Coronary artery (tissue), 2 donors: Measurements from ENCODE around the gene CBX2.
"Not testable (repeated sequence)": the region's sequence is repeated elsewhere in the genome, so short reads cannot be mapped to it uniquely, and the experiment has no call there.

ENCODE experiments used
- DNase-seq: peaks from one replicate; pipeline ENCODE4 v3.0.0-alpha.2; 2017; ENCODE audit warnings: low spot score
- H3K27ac ChIP-seq, 2 donors: fragments of 200-600 bp; sonication (generic); one replicate each; pipeline ENCODE4 v1.5.1; 2016 to 2019
- H3K4me3 ChIP-seq: fragments of 200-600 bp; sonication (generic); 2 replicates; pipeline ENCODE4 v1.5.1; 2016; ENCODE audit warnings: mild to moderate bottlenecking, moderate library complexity
- CTCF ChIP-seq: fragments of 200-600 bp; sonication (generic); IDR thresholded peaks from one replicate; pipeline ENCODE4 v1.5.1; 2019; ENCODE audit warnings: antibody characterized with exemption

The CBX2 gene

DNA sequence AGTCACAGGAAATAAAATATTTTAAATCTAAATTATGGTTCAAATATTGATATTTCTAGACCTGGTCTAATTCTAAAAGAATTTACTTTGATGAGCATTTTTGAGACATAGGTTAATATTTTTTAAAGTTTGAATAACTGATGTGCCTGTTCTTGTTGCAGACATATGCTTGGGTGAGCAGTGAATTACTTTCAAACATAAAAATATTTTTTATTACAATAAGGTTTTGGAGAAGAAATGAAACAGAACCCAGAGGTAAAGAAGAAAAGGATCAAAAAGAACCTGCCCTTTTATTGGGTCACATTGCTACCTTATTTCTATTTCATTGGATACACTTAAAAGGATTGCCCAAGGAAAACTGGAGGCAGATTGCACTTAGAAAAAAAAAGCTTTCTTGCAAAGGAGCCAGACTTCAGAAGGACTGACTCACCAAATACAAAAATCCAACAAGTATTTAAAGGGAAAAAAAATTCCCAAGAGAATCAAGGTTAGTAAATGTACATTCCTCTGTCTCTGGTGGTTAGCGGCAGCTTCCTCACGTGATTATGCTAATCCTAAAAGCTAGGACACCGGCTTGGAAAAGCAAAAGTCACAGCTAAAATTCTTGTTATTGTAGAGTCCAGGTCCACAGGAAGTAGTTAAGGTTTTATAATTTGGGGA, 28.7 kb upstream of the CBX2 start:
- Histone ChIP-seq H3K4me3 (no peak overlapping the region), H3K27ac (no peak overlapping the region)
- TF ChIP-seq CTCF, result no peak
- DNase-seq, result no peak

- TF ChIP-seq CTCF, result no peak
- Histone ChIP-seq H3K27ac (no peak overlapping the region), H3K4me3 (no peak overlapping the region)
- DNase-seq, result no peak
Observed at GRCh38 chr17:79749958-79750357, 28.0 kb upstream of the CBX2 start.

- H3K27ac ChIP-seq, result no peak overlapping the region
- H3K4me3 ChIP-seq, result no peak overlapping the region
- no peak for DNase-seq
- TF ChIP-seq CTCF, result no peak
Observed at GRCh38 chr17:79750650-79751545, 27.1 kb upstream of the CBX2 start.

DNA sequence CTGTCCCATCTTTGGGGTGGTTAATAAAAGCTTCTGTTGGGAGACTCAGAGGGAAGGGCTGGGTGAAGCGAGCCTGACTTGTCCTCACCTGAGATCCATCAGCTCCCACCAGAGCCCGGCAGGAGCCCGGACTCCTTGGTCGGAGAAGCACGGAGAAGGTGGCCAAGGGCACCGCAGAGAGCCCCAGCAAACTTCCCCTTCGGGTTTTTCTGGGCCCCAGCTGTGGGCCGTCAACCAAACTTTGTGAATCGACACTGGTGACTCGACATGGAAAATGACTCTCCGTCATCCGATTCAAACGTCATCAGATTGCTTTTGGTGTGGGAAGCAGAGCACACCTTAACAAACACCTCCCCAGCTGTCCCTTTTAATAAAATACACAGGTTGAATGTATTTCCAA, 25.8 kb upstream of the CBX2 start:
- no peak for TF ChIP-seq CTCF
- H3K4me3 ChIP-seq, result no peak overlapping the region
- DNase-seq, result no peak
- H3K27ac ChIP-seq, result no peak overlapping the region

DNA sequence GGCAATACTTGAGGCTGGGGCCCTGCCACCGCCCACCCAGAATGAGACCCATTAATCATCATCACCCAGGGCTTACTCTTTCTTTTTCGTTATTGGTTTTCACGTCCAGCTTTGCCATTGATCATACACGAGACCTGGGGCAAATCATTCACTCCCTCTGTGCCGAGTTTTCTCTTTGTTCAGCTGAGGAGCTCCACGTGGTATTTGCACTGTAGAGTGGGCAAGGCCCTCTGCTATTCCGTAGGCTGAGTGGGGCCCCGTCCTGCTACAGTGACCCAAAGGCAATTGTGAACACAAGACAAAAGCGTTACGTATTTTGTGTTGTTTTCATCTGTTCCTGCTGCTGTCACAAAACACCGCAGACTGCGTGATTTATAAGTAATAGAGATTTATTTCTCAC, 23.6 kb upstream of the CBX2 start:
- no peak for TF ChIP-seq CTCF
- Histone ChIP-seq H3K27ac (no peak overlapping the region), H3K4me3 (no peak overlapping the region)
- DNase-seq, result no peak

DNA sequence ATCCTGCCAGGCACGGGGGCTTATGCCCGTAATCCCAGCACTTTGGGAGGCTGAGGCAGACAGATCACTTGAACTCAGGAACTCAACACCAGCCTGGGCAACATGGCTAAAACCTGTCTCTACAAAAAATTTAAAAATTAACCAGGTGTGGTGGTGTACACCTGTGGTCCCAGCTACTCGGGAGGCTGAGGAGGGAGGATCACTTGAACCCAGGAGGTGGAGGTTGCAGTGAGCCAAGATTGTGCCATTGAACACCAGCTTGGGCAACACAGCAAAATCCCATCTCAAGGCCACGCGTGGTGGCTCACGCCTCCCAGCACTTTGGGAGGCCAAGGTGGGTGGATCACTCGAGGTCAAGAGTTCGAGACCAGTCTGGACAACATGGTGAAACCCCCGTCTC, 23.0 kb upstream of the CBX2 start:
- not testable (repeated sequence) for DNase-seq, H3K4me3 ChIP-seq, H3K27ac ChIP-seq

DNA sequence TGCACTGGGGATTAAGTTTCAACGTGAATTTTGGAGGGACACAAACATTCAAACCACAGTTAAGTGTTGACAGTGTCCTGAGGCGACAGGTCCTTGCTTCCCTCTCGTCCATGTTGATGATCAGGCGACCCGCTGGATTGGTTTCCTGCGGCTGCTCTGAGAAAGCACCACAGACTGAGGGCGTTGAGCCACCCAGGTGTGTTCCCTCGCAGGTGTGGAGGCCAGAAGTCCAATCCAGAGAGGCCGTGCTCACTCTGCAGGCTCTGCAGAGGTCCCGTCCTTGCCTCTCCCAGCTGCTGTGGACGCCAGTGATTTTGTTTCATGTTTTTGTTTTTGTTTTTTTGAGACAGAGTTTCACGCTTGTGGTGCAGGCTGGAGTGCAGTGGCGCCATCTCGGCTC, 22.4 kb upstream of the CBX2 start:
- no peak overlapping the region for H3K4me3 ChIP-seq
- no peak for DNase-seq
- no peak overlapping the region for H3K27ac ChIP-seq
- no peak for TF ChIP-seq CTCF
